ENCODE measurements around the gene CNTNAP2. TPM values are rescaled to one million over a fixed set of nuclear protein-coding genes. Genes with fewer than 3 reads are reported as not detected.

Gene CNTNAP2
- total and polyA plus RNA-seq, 2 of the 13 experiments (the other 11 are each of a cell fraction or from before 2014, with no cell fraction given), result 0.40 to 0.42 TPM

- Histone ChIP-seq H3K36me3 (replicated peaks in 1 of 2; ENCODE audit: control insufficient read depth in 1 of 2, insufficient read depth in 2 of 2, low read length in 2 of 2) (no peaks in the 10 kb centered on the region), H3K4me3 (replicated peaks in 1 of 3; ENCODE audit: insufficient read depth in 1 of 3, low read depth in 2 of 3, low read length in 3 of 3) (no peak overlapping the region), H3K27me3 (ENCODE audit: control insufficient read depth in 1 of 2, insufficient read depth in 2 of 2, low read length in 2 of 2) (no peaks in the 10 kb centered on the region), H3K4me1 (ENCODE audit: insufficient read depth, low read length) (no peaks in the 10 kb centered on the region), H2AFZ (ENCODE audit: low read length) (no peak overlapping the region), H4K20me1 (ENCODE audit: insufficient read depth, low read length) (no peaks in the 10 kb centered on the region), H3K79me2 (ENCODE audit: insufficient read depth, low read length) (no peaks in the 10 kb centered on the region), H3K9ac (ENCODE audit: insufficient read depth, low read depth, low read length) (no peak overlapping the region), H3K27ac (ENCODE audit: extremely low read length, insufficient read depth, low read length) (no peak overlapping the region), H3K4me2 (ENCODE audit: low read depth, low read length) (no peak overlapping the region), H3K9me3 (ENCODE audit: low read length) (peaks cover 79% of the 10 kb centered on the region)
- BruUV-seq (replicated peaks), result no TSS peak
- in situ Hi-C loops (cut with HindIII; ENCODE audit: extremely low pct_ligation_motif_present, low pct_unique_long_range_greater_than_20kb), result no loop called here
- intact Hi-C loops (cut with micrococcal nuclease; ENCODE audit: unreplicated experiment), result no loop called here
- no peak for FAIRE-seq
- DNase-seq (ENCODE audit: low spot score), result no peak
- TF ChIP-seq ZNF678 (CRISPR knock-in tag; IDR thresholded peaks at IDR 0.05) (no peak), ATF5 (CRISPR knock-in tag; IDR thresholded peaks at IDR 0.05; ENCODE audit: low read depth) (no peak), ZNF607 (CRISPR knock-in tag; IDR thresholded peaks at IDR 0.05; ENCODE audit: borderline replicate concordance) (no peak), THAP9 (CRISPR knock-in tag; IDR thresholded peaks at IDR 0.05; ENCODE audit: borderline replicate concordance) (no peak), ZNF138 (CRISPR knock-in tag; IDR thresholded peaks at IDR 0.05; ENCODE audit: low read depth) (no peak), ZNF460 (CRISPR knock-in tag; IDR thresholded peaks at IDR 0.05; ENCODE audit: borderline replicate concordance) (no peak), ZNF124 (CRISPR knock-in tag; IDR thresholded peaks at IDR 0.05) (no peak), ZSCAN30 (CRISPR knock-in tag; IDR thresholded peaks at IDR 0.05) (no peak), TBX3 (IDR thresholded peaks at IDR 0.05; ENCODE audit: borderline replicate concordance) (no peak), TBX2 (CRISPR knock-in tag; IDR thresholded peaks at IDR 0.05; ENCODE audit: borderline replicate concordance) (no peak), ZNF619 (CRISPR knock-in tag; IDR thresholded peaks at IDR 0.05) (no peak), HMG20B (CRISPR knock-in tag; conservative IDR thresholded peaks at IDR 0.05) (no peak)
- TF ChIP-seq, protein P1, sequence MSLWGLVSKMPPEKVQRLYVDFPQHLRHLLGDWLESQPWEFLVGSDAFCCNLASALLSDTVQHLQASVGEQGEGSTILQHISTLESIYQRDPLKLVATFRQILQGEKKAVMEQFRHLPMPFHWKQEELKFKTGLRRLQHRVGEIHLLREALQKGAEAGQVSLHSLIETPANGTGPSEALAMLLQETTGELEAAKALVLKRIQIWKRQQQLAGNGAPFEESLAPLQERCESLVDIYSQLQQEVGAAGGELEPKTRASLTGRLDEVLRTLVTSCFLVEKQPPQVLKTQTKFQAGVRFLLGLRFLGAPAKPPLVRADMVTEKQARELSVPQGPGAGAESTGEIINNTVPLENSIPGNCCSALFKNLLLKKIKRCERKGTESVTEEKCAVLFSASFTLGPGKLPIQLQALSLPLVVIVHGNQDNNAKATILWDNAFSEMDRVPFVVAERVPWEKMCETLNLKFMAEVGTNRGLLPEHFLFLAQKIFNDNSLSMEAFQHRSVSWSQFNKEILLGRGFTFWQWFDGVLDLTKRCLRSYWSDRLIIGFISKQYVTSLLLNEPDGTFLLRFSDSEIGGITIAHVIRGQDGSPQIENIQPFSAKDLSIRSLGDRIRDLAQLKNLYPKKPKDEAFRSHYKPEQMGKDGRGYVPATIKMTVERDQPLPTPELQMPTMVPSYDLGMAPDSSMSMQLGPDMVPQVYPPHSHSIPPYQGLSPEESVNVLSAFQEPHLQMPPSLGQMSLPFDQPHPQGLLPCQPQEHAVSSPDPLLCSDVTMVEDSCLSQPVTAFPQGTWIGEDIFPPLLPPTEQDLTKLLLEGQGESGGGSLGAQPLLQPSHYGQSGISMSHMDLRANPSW (CRISPR knock-in tag; IDR thresholded peaks at IDR 0.05; ENCODE audit: borderline replicate concordance), result no peak
- TF ChIP-seq, protein P2, sequence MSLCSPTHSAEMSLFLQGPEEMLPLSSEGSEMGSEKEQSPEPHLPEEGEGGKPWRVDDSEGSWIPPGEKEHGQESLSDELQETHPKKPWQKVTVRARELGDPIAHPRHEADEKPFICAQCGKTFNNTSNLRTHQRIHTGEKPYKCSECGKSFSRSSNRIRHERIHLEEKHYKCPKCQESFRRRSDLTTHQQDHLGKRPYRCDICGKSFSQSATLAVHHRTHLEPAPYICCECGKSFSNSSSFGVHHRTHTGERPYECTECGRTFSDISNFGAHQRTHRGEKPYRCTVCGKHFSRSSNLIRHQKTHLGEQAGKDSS (CRISPR knock-in tag; IDR thresholded peaks at IDR 0.05; ENCODE audit: borderline replicate concordance, low read depth), result no peak
- ChIA-PET CTCF (ENCODE audit: low intra/inter-chr PET ratio, low total read pairs) (no interaction called here), POLR2A (no interaction called here)
- no peak for ATAC-seq
- 3% methylated on average over 2 of the region's 2 CpGs for WGBS (ENCODE audit: low lambda C conversion rate)
These were observed 749.1 kb downstream of the CNTNAP2 start for GRCh38 chr7:146865696-146866095.
